ENCODE results near the gene KLC1.

KLC1 gene

DNA sequence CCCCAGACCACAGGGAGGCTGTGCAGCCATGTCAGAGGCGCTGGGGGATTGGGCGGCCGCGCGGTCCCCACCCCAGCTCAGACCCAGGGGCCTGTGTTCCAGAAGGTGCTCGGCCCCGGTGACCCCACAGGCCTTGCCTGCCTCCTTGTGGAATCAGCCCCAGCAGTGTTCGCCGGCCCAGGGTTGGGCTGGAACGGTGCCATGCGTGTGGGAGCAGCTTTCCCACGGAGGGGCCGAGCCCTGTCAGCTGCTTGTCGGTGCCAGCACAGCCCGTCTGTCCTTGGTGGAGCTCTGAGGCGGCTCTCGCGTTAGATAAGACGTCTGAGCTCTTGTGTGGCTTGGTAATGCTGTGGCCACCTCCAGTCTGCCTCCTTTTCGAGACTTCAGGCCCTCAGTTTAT, 95.1 kb downstream of the KLC1 start:
- no peak for DNase-seq

DNA sequence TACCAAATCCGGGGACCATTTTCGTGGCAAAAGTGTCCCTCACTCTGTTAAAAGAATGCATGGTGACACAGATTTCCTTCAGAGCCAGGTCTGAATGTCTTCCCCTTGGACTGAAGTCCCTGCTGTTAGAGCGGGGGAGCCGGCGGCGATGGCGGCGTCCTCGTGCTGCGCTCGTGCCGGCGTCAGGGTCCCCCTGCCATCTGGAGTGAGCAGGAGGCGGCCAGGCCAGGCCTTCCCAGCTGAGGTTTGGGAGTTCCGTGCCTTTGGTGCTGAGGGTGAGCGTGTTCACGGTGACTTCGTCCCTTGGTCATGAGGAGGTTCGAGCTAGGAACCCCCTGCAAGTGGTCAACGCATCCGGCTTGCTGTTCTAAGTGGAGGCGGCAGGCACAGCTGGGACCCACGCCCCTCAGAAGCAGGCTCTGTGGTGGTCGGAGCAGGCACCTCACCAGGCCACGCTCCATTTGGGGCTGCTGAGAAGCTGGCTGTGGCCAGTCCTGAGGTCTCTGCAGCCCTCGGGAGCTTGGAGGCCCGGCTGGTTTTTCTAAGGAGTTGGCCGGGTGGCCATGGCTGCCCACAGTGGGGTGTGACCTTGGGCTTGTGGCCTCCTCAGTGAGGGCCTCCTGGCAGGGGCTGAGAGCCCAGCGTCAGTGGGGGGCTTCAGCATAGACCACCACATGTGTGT, 96.1 kb downstream of the KLC1 start:
- DNase-seq, result no peak

DNA sequence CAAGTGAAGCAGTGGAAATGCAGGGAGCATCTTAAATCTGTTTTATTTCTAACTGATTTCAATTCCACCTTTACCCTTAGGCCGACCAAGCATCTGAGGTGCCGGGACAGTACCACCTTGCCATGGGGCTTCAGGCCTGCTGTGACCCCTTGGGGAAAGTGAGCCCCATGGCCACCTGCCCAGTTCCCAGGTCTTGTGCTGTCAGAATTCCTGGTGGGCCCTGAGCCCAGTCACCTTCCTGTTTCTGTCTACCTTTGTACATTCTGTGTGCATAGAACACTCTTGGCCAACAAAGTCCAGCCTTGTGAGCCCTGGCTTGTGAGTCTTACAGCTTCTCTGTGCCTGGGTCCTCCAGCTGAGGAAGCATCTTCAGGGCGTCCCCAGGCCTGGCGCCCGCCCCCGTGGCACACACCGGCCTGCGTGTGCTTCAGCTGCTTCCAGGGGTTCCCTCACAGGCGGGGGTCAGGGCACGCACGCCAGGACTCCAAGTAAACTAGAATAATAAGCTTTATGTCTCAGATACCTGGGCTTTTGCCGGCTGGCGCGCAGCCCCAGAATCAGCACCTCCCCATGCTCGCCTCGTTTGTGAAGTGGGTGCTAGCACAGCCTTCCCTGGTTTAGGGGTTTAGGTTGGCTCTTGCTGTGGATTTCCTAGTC, 96.9 kb downstream of the KLC1 start:
- no peak for DNase-seq

DNA sequence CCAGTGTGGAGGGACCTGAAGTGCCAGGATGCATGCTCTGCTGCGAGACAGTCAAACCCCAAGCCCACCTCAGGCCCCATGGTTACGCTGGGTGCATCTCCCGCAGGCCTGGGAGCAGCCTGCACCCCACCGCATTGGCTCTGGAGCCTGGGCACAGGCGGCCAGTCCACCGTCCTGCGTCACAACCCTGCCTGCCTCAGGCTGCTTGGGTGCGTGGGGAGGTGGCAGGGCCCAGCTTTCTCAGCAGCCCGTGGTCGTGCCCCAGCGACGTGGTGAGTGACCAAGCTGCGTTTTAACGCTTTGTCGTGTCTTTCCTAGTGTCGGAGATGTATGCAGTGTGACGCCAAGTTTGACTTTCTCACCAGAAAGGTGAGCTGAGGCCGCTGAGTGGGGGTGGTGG, 97.5 kb downstream of the KLC1 start:
- no peak for DNase-seq

DNA sequence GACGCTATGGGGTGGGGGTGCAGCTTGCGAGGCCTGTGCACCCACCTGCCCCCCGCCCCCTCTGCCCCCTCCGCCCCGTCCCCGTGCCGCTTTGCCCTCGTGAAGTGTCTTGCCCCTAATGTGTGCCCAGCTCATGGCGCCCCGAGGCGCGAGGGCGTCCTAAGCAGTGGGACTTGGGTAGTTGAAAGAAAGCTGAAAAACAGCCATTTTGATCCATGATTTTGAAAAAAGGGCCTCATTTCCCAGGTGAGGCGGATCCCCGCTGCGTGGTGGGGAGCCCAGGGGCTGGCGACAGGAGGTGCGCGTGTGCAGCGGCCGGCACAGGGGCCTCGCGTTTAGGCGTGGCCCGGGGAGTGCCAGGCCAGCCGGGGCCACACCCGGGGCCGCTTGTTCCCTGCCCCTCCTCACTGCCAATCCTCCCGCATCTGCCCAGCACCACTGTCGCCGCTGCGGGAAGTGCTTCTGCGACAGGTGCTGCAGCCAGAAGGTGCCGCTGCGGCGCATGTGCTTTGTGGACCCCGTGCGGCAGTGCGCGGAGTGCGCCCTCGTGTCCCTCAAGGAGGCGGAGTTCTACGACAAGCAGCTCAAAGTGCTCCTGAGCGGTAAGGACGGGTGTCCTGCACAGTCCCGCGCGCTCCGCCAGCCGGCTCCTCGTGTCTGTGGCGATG, 98.4 kb downstream of the KLC1 start:
- DNase-seq, result no peak

DNA sequence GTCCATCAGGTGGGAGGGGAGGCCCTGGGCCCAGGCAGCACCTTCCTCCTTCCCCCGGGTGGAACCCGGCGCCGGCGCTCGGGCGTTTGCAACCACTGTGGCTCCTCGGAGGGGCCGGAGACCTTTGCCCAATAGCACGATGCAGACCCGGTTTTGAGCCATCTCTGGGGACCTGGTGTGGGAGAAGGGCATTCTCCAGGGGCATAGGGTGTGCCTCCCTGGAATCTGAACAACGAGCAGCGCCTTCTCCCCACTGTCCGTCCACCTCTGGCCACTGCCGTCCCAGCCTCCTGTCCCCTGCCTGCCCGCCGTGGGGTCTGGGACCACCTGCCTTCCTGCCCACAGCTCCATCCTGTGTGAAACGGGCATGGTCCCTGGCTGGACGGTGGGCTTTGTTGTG, 99.1 kb downstream of the KLC1 start:
- DNase-seq, result no peak

DNA sequence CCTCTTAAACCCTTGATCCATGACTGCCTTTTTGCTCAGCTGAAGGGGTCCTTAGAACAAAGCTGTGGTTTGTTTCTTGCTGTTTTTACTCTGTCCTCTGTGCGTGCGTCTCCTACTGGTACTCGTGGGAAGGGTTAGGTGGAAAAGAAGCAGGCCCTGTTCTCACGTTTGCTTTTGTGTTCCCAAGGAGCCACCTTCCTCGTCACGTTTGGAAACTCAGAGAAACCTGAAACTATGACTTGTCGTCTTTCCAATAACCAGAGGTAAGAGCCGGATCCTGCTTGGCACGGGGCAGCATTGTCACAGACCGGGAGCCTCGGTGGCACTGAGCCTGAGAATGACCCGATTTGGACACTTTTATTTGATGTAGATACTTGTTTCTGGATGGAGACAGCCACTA, 99.7 kb downstream of the KLC1 start:
- no peak for DNase-seq

DNA sequence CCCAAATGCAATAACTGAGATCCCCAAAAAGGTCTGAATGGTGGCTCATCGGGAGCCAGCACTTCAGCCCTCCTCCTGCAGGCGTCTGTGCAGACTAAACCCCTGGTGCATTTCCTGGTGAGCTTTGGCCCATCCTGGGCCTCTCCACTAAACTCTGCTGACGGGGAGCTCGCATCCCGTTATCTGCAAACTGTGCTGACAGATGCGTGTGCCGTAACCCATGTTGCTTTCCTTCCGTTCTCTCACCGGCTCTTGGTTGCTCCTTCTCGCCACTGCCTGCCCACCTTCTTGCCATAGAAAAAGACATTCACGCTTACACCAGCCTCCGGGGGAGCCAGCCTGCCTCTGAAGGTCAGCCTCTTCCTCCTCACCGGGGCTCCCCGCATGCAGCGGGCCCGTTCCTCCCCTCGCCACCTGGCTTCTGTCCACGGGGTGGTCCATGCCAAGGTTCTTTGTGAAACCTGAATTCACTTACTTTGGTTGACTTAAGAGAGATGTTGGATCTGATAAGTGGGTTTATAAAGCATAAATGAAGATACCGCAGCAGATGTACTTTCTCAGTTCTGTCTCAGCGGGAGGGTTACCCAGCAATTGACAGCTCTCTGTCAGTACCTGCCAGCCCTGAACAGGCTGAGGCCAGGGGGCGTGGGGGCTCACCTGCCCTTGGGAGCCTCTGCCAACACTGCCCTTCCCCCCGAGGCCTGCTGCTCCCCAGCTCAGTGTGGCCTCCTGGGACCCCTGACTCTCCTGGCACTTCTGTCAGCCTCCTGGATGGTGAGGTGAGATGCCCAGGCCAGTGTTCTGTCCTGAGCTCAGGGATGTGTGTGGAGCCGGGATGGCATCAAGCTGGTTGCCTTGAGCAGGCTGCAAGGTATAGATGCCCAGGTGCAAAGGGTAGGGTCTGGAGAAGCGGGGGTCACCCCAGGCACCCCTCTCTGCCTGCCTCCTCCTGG, 100.8 kb downstream of the KLC1 start:
- DNase-seq, result no peak

DNA sequence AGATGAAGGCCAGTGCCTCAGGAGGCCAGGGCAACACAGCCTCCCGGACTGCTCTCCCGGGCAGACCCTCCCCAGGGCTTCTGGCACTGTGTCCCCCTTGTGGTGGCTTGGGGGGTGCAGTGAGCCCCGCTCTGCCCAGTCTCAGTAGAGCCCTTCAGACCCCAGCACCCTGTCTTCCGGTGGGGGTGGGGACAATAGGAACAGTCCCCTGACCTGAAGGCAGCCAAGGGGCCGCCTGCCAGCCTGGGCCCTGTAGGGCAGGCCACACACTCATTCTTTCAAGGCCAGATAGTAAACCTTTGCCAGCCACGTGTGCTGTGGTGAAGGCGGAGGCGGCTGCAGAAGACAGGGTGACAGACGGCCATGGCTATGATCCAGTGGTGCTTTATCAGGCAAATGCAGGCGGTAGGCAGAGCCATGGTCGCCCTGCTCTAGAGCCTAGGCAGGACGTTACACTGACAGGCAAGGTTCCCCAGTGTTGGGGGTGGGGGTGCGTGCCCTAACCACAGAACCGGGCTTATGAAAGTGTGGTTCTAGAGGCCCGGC, 101.6 kb downstream of the KLC1 start:
- DNase-seq, result no peak

DNA sequence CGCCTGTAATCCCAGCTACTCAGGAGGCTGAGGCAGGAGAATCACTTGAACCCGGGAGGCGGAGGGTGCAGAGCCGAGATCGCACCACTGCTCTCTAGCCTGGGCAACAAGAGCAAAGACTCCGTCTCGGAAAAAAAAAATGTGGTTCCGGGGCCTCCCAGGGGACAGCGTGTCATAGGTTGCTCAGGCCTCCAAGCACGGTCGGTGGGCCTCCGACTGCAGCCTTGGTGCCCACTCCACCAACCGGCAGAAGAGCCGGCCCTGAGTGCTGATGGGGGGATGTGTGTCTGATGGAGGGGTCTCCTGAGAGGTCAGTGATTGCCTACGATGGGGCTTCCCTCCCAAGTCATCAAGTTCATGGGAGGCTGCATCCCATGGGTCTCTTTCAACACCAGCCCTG, 102.5 kb downstream of the KLC1 start:
- DNase-seq, result no peak

DNA sequence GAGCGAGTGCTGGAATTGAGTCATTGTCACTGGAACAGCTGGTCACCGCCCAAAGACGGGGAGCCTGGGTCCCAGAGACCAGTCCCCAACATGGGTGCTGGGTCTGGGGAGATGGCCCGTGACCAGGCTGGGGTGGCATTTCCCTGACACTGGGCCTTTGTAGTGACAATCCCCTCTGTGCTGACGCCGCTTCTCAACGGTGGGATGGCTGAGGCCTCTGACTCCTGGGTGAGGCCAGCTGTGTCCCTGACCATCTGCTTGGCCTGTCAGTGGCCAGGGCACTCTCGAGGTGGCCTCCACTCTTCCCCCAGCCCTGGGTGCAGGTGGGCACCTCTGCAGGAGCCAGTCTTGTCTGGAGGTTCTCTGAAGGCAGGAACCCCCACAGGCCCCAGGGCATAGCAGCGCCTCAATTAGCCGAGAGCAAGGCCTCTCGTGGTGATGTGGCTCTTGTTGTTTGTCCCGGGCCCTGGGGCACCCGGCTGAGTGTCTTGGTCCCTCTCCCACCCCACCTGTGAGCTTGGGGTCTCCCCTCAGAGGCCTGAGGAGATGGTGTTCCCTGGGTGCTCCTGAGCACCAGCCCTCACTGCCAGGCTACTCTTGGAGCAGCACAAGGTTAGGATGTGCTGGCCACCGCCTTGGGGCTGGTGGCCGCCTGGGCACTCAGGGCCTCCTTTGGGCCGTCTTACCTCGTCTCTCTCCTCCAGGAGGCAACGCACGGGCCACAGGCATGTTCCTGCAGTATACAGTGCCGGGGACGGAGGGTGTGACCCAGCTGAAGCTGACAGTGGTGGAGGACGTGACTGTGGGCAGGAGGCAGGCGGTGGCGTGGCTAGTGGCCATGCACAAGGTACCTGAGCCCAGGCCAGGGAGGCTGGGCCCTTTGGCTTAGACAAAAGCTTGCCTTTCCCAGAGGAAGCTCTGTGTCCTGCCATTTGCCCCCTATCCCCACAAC, 103.2 kb downstream of the KLC1 start:
- DNase-seq, result no peak

DNA sequence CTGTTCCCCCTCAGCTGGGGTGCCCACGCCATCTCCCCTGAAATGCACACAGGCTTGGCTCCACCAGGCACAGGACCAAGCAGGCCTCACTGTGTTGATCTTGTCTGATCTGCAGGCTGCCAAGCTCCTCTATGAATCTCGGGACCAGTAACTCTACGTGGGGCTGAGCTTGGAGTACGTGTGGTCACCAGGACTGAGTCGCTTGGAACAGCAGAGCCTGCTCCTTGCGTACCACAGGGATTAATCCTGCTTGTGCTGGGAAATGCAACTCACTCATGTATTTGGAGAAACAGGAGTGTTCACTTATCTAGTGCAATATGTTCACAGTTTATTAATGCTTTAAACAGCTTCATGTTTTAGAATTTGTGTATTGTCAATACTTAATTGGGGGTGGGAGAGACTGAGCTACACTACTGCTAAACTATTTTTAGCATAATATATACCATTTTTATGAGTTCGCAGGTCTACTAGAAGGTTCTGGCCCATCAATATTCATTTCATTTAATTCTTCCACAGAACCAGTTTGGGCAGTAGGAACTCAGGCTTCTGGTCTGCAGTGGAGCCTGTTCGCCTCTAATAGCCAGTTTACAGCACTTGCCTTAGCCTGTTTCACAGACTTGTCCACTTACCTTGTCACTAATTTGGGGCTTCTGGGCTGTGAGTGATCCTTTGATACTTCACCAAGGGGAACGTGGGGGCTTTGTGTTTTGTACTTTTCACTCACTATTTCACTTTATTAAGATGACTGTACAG, 104.0 kb downstream of the KLC1 start:
- no peak for DNase-seq

DNA sequence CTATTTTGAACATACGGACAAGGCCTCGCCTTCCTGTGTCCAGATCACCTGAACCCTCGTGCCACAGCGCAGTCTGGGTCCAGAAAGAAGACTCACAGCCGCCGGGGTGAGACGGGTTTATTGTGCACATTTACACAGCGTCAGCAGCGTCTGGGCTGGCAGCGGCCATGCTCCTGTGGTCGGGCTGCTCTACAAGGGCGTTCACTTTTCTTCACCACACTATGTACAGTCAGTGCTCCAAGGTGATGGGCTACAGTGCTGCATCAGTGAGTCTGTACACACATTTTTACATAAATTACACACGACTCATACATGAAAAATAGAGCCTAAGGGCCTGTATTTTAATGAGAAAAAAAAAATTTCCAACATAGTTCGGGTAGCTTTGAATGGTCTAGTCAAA, 104.6 kb downstream of the KLC1 start:
- no peak for DNase-seq

DNA sequence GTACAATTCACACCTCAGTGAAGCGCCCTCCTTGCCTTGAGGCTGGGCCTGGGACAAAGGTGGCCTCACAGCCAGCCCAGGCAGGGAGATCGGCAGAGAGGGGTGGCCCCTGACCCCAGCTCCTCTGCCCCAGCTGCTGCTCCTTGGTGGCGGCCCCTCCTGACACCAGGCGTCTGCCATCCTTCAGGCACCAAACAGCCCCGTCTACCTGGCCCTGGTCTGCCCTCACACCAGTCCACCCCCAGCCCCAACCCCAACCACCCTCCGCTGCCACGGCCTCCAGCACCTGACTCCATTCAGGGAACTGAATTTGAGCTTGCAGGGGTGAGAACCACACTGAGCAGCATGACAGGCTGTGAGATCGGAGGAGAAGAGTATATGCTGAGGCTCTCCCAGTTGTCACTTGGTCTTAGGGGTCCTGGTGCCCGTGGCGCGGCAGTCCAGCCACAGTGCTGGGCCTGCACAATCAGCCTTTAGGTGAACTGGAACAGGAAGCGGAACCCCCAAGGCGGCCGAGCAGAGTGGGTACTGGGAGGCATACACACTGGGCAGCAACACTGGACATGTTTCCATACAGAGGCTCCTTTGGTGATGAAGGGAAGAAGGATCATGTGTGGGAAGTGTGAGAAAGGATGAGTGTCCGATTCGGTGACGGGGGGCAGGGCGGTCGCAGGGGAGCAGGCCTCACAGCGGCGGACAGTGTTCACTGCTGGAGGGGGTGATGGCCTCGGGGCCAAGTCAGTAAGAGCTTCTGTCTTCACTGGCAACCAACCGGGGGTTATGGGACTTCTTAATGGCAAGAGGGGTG, 105.3 kb downstream of the KLC1 start:
- DNase-seq, result no peak

DNA sequence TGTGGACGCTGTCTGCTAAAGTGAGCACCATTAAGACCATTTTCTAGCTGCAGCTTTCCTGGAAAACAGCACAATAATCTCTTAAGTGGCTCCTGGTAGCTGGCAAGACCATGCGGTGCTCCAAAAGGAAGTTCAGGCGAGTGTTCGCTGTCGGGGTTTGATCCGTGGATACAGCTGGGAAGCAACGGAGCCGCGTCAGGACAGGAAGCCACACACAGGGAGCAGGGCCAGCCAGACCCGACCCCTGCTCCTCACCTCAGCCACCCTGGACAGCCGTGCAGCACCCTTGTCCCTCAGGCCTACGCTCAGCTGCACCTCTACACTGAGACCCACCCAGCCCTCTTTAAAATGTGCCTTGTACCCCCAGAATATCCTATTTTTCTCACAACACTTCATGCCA, 106.0 kb downstream of the KLC1 start:
- DNase-seq, result no peak

DNA sequence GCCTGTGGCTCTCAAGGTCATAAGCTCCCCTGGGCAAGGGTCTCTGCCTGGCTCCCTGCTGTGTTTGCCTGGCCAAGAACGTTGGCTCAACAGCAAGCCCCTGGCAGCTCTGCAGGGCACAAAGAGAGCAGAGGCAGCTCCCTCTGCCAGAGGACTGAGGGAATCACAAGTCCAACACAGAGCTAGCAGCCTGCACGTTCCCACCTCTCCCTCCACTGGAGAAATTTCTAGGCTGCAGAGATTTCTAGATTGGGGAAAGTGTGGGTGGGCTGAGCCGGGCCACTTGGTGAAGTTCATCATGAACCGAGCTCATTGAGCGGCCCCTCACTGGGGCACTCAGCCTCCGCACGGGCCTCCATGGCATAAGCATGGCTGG, 106.4 kb downstream of the KLC1 start:
- no peak for DNase-seq

DNA sequence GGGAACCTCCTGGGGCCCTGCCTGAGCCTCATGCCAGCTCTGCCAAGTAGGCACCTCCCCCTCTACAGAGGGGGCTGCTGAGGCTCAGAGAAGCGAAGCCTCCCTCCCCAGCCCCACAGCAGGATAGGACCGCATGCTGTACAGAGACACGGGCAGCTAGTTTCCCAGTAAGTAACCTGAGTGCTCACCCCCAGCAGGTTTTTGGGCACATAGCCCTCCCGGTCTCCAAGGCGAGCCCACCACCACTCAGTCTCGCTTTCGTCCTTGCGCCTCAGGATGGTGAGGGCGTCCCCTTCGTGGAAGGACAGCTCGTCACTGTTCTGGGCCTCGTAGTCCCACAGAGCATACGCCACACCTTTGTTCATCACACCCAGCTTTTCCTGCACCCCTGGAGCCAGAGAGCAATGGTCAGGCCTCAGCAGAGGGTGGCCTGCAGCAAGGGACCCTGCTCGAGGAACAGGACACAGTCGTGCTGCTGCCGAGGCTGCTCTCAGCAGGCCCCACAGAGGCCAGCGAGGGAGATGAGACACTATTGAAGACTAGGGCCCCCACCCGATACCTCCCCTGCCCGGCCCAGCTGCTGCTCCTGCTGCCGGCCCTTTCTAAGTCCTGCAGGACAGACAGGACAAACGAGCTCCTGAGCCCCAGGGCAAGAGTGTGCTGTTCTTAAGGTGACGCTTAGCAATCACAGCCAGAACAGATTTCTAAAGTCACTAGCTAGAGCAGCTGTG, 107.0 kb downstream of the KLC1 start:
- DNase-seq, result no peak

DNA sequence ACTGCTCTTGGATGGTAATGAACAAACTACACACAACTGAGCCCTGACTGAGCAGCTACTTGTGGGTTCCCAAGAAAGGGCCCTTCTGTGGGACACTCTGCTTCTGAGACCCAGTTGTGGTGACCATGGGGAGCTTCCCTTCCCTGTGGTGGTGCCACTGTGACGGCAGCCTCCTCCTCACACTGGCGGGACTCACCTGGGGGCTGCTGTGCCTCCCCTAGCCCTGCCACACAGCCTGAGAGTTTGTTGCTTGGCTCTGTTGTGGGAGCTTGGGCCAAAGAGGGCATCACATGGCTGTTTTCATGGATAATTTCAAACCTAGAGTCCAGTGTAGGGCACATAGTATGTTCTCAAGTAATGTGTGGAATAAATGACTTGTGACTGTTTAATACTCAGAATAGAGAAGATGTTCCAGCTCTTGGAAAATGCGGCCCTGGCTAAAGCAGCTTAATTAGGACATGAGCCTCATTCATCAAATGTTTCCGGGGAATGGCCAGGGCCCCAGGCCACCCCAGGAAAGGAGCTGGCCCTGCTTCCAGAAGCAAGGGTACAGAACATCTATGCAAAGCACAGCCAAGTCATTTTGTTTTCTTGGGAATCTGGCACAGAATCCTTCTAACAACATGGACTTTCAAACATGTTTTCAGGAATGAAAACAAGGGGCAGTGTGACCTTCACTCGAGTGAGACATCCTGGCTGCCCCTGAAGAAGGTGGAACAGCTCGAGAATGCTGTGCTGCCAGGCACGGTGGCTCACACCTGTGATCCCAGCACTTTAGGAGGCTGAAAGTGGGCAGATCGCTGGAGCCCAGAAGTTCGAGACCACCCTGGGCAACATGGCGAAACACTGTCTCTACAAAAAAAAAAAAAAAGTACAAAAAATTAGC, 107.8 kb downstream of the KLC1 start:
- no peak for DNase-seq

Measured in activated gamma-delta T cell (primary cell).